Measurements from ENCODE around the gene CACNB2. TPM values are rescaled to one million over a fixed set of nuclear protein-coding genes. Genes with fewer than 3 reads are reported as not detected.

Gene CACNB2
- total RNA-seq, 1 donor from 2014 or later, result 0.43 TPM

DNA sequence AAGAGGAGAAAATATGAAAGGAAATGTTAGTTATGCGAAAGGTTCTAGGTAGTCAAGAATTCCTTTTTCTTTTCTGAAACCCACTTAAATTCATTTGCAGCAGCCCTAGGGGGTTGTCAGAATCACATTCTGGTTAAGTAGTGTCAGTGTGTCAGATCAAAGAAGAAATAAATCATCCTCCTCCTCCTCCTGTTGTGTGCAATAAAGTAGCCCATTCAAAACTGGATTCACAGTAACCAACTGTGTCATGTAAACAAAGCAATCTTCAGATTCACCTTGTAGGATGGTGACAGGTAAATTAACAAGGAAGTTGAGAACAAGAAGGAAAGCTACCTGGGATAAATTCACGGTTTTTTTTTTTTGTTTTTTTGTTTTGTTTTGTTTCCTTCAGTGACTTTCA, 383.6 kb downstream of the CACNB2 start:
- no peak for DNase-seq (ENCODE audit: extremely low spot score, unreplicated experiment)
- H3K27ac Mint-ChIP-seq (ENCODE audit: unreplicated experiment), result no peak overlapping the region
- no peaks in the 10 kb centered on the region for H3K27me3 Mint-ChIP-seq (ENCODE audit: unreplicated experiment)
- no peak overlapping the region for H3K4me3 Mint-ChIP-seq (ENCODE audit: unreplicated experiment)
- H3K36me3 Mint-ChIP-seq (ENCODE audit: unreplicated experiment), result no peaks in the 10 kb centered on the region
- TF ChIP-seq, protein P1, sequence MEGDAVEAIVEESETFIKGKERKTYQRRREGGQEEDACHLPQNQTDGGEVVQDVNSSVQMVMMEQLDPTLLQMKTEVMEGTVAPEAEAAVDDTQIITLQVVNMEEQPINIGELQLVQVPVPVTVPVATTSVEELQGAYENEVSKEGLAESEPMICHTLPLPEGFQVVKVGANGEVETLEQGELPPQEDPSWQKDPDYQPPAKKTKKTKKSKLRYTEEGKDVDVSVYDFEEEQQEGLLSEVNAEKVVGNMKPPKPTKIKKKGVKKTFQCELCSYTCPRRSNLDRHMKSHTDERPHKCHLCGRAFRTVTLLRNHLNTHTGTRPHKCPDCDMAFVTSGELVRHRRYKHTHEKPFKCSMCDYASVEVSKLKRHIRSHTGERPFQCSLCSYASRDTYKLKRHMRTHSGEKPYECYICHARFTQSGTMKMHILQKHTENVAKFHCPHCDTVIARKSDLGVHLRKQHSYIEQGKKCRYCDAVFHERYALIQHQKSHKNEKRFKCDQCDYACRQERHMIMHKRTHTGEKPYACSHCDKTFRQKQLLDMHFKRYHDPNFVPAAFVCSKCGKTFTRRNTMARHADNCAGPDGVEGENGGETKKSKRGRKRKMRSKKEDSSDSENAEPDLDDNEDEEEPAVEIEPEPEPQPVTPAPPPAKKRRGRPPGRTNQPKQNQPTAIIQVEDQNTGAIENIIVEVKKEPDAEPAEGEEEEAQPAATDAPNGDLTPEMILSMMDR (IDR thresholded peaks at IDR 0.05), result no peak
- peaks cover 7% of the 10 kb centered on the region for H3K4me1 Mint-ChIP-seq (ENCODE audit: unreplicated experiment)
- peaks cover 8% of the 10 kb centered on the region for H3K9me3 Mint-ChIP-seq (ENCODE audit: unreplicated experiment)

DNA sequence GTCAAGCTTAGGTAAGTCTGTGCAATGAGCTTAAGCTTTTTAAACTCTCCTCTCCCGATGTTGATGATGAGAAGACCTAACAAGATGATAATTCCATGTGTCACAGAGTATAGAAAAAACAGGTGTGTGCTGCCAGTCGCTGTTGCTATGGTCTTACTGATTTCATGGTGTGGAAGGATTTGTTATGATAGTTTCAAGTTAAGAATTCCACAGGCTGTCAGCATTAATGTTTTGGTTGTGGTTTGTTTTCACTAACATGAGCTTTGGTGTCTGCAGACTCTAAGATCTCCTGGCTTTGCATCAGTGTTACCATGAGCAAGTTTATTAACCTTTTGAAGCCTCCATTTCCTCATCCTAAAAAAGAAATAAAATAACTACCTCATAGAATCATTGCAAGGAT, 387.5 kb downstream of the CACNB2 start:
- Mint-ChIP-seq H3K9me3 (ENCODE audit: unreplicated experiment) (no peaks in the 10 kb centered on the region), H3K27me3 (ENCODE audit: unreplicated experiment) (no peaks in the 10 kb centered on the region)
- DNase-seq (ENCODE audit: extremely low spot score, unreplicated experiment), result no peak

DNA sequence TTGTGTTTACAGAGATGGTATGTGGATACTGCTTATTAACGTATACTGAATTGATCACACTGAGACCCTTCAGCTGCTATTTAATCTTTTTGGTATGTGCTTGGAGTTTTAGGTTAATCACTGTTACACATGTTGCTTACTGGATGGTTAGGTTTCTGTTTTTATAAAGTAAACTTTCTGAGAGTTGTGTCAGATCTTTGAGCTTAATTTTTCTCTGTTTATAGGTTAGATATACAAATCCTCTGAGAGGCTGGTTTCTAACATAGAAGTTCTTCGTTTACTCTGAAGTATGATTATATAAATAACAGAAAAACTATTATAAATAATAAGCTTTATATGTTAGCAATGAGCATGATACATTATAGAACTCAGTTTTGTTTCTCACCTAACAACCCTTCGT, 388.1 kb downstream of the CACNB2 start:
- Mint-ChIP-seq H3K9me3 (ENCODE audit: unreplicated experiment) (no peaks in the 10 kb centered on the region), H3K27ac (ENCODE audit: unreplicated experiment) (no peak overlapping the region), H3K4me1 (ENCODE audit: unreplicated experiment) (peaks cover 7% of the 10 kb centered on the region), H3K27me3 (ENCODE audit: unreplicated experiment) (no peaks in the 10 kb centered on the region), H3K36me3 (ENCODE audit: unreplicated experiment) (no peaks in the 10 kb centered on the region), H3K4me3 (ENCODE audit: unreplicated experiment) (no peak overlapping the region)
- TF ChIP-seq, protein P1 (IDR thresholded peaks at IDR 0.05), result no peak
- DNase-seq (ENCODE audit: extremely low spot score, unreplicated experiment), result no peak

More for the DNA sequence above, 387.5 kb downstream of the CACNB2 start:
- no peak overlapping the region for H3K4me3 Mint-ChIP-seq (ENCODE audit: unreplicated experiment)
- H3K36me3 Mint-ChIP-seq (ENCODE audit: unreplicated experiment), result no peaks in the 10 kb centered on the region
- no peak overlapping the region for H3K27ac Mint-ChIP-seq (ENCODE audit: unreplicated experiment)
- TF ChIP-seq, protein P1 (IDR thresholded peaks at IDR 0.05), result no peak
- peaks cover 7% of the 10 kb centered on the region for H3K4me1 Mint-ChIP-seq (ENCODE audit: unreplicated experiment)

DNA sequence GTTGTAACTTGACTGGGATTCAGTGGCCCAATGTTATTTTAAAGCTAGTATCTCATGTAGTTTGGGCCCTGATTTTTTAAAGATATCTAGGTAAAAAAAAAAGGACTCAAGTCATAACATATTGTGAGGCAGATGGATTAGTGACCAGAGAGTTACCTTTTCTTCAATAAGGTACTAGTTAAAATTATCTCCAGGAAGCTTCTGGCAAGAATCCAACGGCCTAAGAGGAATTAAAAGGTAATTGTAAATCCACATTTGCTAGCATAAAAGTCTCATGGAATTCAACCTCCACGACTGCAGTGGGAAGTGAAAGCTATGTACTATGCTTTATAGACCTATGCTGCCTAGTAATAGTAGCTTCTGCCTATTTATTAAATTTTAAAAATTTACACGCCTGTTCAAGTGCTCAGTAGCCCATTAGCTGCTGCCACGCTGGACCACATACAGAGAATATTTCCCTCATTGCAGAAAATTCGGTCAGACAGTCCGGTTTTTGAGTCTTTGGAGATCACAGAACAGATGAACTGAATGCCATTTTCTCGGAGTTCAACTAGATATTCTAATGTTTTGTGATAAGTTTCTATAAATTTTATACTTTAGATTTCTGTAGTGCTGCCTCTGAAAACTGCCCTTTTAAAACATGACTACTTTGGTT, 392.8 kb downstream of the CACNB2 start:
- H3K27me3 Mint-ChIP-seq (ENCODE audit: unreplicated experiment), result no peaks in the 10 kb centered on the region
- TF ChIP-seq, protein P1 (IDR thresholded peaks at IDR 0.05), result no peak
- H3K4me3 Mint-ChIP-seq (ENCODE audit: unreplicated experiment), result no peak overlapping the region
- no peak overlapping the region for H3K27ac Mint-ChIP-seq (ENCODE audit: unreplicated experiment)
- peaks cover under 1% of the 10 kb centered on the region for H3K4me1 Mint-ChIP-seq (ENCODE audit: unreplicated experiment)
- DNase-seq (ENCODE audit: extremely low spot score, unreplicated experiment), result no peak
- H3K9me3 Mint-ChIP-seq (ENCODE audit: unreplicated experiment), result no peaks in the 10 kb centered on the region
- H3K36me3 Mint-ChIP-seq (ENCODE audit: unreplicated experiment), result no peaks in the 10 kb centered on the region

DNA sequence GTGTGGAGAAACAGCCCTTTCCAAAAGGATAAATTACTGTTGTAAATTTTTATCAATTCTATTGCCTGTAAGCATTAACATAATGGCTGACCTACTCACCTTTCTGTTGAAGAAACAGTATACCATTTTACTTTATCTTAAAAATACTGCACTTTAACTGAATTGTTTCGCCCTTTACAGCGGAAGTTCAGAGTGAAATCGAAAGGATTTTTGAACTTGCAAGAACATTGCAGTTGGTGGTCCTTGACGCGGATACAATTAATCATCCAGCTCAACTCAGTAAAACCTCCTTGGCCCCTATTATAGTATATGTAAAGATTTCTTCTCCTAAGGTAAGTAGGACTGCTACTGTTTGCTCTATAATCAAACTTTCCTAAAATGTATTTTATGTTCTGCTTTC, 393.7 kb downstream of the CACNB2 start:
- Mint-ChIP-seq H3K4me3 (ENCODE audit: unreplicated experiment) (no peak overlapping the region), H3K27me3 (ENCODE audit: unreplicated experiment) (no peaks in the 10 kb centered on the region), H3K27ac (ENCODE audit: unreplicated experiment) (no peak overlapping the region), H3K9me3 (ENCODE audit: unreplicated experiment) (no peaks in the 10 kb centered on the region), H3K4me1 (ENCODE audit: unreplicated experiment) (no peaks in the 10 kb centered on the region), H3K36me3 (ENCODE audit: unreplicated experiment) (no peaks in the 10 kb centered on the region)
- TF ChIP-seq, protein P1 (IDR thresholded peaks at IDR 0.05), result no peak
- no peak for DNase-seq (ENCODE audit: extremely low spot score, unreplicated experiment)
